HCT116 (cell line): ENCODE results near the gene GTF3C1. TPM values are rescaled to one million over a fixed set of nuclear protein-coding genes. Genes with fewer than 3 reads are reported as not detected.

ENCODE experiments used
- ATAC-seq: fragments of 200-7000 bp; cut with Tn5 transposase; 2 replicates; pipeline ENCODE4 v1.9.1; 2020; ENCODE audit warnings: mild to moderate bottlenecking, moderate library complexity
- BruUV-seq: library from RNA; stranded (reverse); fragments of 400-500 nt; replicated peaks from 2 replicates; lab custom pipeline; 2021; lab: Mats Ljungman, UMichigan
- CTCF ChIA-PET: fragments of 300-600 bp; sonication (Branson Sonifier 250); formaldehyde crosslinking; loops from one replicate; lab custom pipeline; 2021; ENCODE audit warnings: antibody characterized with exemption; lab: Charles Lee
- POLR2A ChIA-PET: fragments of 300-600, 350-600 bp; sonication (Branson Sonifier 250); formaldehyde crosslinking; loops from one replicate; lab custom pipeline; 2021; ENCODE audit warnings: antibody characterized with exemption; lab: Charles Lee
- RAD21 ChIA-PET, 2 experiments: fragments of 300-600 bp; sonication (Branson Sonifier 250); formaldehyde crosslinking; loops; one replicate each; lab custom pipeline; 2023; ENCODE audit warnings: low total read pairs in 2 of 2; ENCODE audit not compliant: uncharacterized antibody in 2 of 2, unreplicated experiment in 2 of 2, low non-redundant PET in 1 of 2; lab: Charles Lee
- DNase-seq: peaks from one replicate; pipeline ENCODE4 v3.0.0-alpha.2; 2010; ENCODE audit warnings: low read depth, low spot score
- H2AFZ ChIP-seq: fragments of 200-600 bp; shearing (Covaris generic), sonication (generic); 2 replicates; pipeline ENCODE4 v1.6.1; 2017; ENCODE audit warnings: low read depth, mixed run types, mixed read lengths, antibody characterized with exemption, low read length; ENCODE audit not compliant: poor library complexity, severe bottlenecking
- H3K27ac ChIP-seq: 2 replicates; pipeline ENCODE4 v1.5.1; 2012; ENCODE audit warnings: low read depth, low read length
- H3K27me3 ChIP-seq: fragments of 200-600 bp; sonication (generic); 2 replicates; pipeline ENCODE4 v1.6.1; 2016; ENCODE audit warnings: mixed run types, low read length, mixed read lengths; ENCODE audit not compliant: insufficient read depth
- H3K36me3 ChIP-seq, 2 experiments: fragments of 200-500 bp in 1 of 2; fragments of 200-600 bp in 1 of 2; sonication (Bioruptor generic) in 1 of 2; sonication (generic) in 1 of 2; 2 replicates each; pipeline versions ENCODE4 v1.5.1 to v1.6.1; 2014 to 2016; ENCODE audit warnings: low read length in 2 of 2, inconsistent platforms in 1 of 2, mixed read lengths in 1 of 2, mixed run types in 1 of 2; ENCODE audit not compliant: insufficient read depth in 2 of 2, control insufficient read depth in 1 of 2
- H3K4me1 ChIP-seq, 2 experiments: fragments of 200-600 bp in 1 of 2; sonication (generic) in 1 of 2; 2 replicates each; pipeline versions ENCODE4 v1.5.1 to v1.6.1; 2012 to 2017; ENCODE audit warnings: low read length in 2 of 2, inconsistent platforms in 1 of 2, mild to moderate bottlenecking in 1 of 2, mixed read lengths in 1 of 2, mixed run types in 1 of 2, moderate library complexity in 1 of 2; ENCODE audit not compliant: insufficient read depth in 2 of 2, control insufficient read depth in 1 of 2
- H3K4me2 ChIP-seq: fragments of 200-600 bp; sonication (generic); 2 replicates; pipeline ENCODE4 v1.6.1; 2017; ENCODE audit warnings: mixed run types, low read length, mixed read lengths
- H3K4me3 ChIP-seq, 2 experiments: fragments of 200-600 bp in 1 of 2; sonication (generic) in 1 of 2; replicated peaks in 1 of 2; 2 replicates each; pipeline ENCODE4 v1.5.1; 2011 to 2016; ENCODE audit warnings: low read length in 2 of 2, control low read depth in 1 of 2, low read depth in 1 of 2, mild to moderate bottlenecking in 1 of 2, mixed read lengths in 1 of 2, mixed run types in 1 of 2
- H3K79me2 ChIP-seq: fragments of 200-600 bp; sonication (generic); 2 replicates; pipeline ENCODE4 v1.6.1; 2017; ENCODE audit warnings: mild to moderate bottlenecking, mixed run types, low read length, moderate library complexity, mixed read lengths; ENCODE audit not compliant: insufficient read depth
- H3K9ac ChIP-seq: fragments of 200-600 bp; sonication (generic); 2 replicates; pipeline ENCODE4 v1.6.1; 2016; ENCODE audit warnings: low read length, mixed read lengths
- H3K9me2 ChIP-seq: fragments of 200-600 bp; sonication (generic), shearing (Covaris generic); 2 replicates; pipeline ENCODE4 v1.6.1; 2017; ENCODE audit warnings: mixed run types, mild to moderate bottlenecking, moderate library complexity; ENCODE audit not compliant: insufficient read depth
- H3K9me3 ChIP-seq, 2 experiments: fragments of 200-500 bp in 1 of 2; fragments of 200-600 bp in 1 of 2; sonication (Bioruptor generic) in 1 of 2; sonication (generic) in 1 of 2; 2 replicates each; pipeline ENCODE4 v1.6.1; 2014 to 2017; ENCODE audit warnings: low read length in 2 of 2, mixed read lengths in 2 of 2, inconsistent platforms in 1 of 2, low read depth in 1 of 2, mild to moderate bottlenecking in 1 of 2, mixed run types in 1 of 2, moderate library complexity in 1 of 2; ENCODE audit not compliant: control insufficient read depth in 1 of 2, insufficient read depth in 1 of 2
- H4K20me1 ChIP-seq: fragments of 200-600 bp; sonication (generic), shearing (Covaris generic); 2 replicates; pipeline ENCODE4 v1.6.1; 2017; ENCODE audit warnings: mixed run types, mild to moderate bottlenecking, moderate library complexity; ENCODE audit not compliant: insufficient read depth
- CBX3 ChIP-seq: IDR thresholded peaks from 2 replicates; pipeline ENCODE4 v1.6.1; 2012; ENCODE audit warnings: low read depth
- CEBPB ChIP-seq: IDR thresholded peaks from 2 replicates; pipeline ENCODE4 v1.6.1; 2012; ENCODE audit warnings: low read depth
- EGR1 ChIP-seq: IDR thresholded peaks from 2 replicates; pipeline ENCODE4 v1.6.1; 2012; ENCODE audit warnings: low read depth
- ELF1 ChIP-seq: IDR thresholded peaks from 2 replicates; pipeline ENCODE4 v1.6.1; 2012; ENCODE audit warnings: low read depth, borderline replicate concordance
- FOSL1 ChIP-seq: IDR thresholded peaks from 2 replicates; pipeline ENCODE4 v1.6.1; 2012; ENCODE audit warnings: low read depth
- JUND ChIP-seq: IDR thresholded peaks from 2 replicates; pipeline ENCODE4 v1.6.1; 2012
- POLR2AphosphoS5 ChIP-seq: IDR thresholded peaks from 2 replicates; pipeline ENCODE4 v1.6.1; 2011; ENCODE audit warnings: mild to moderate bottlenecking, low read depth, low read length, moderate library complexity
- RAD21 ChIP-seq: IDR thresholded peaks from 2 replicates; pipeline ENCODE4 v1.6.1; 2012; ENCODE audit warnings: low read depth, mild to moderate bottlenecking
- SIN3A ChIP-seq: IDR thresholded peaks from 2 replicates; pipeline ENCODE4 v1.6.1; 2012; ENCODE audit warnings: low read depth
- YY1 ChIP-seq: IDR thresholded peaks from 2 replicates; pipeline ENCODE4 v1.6.1; 2011; ENCODE audit warnings: low read length, low read depth, moderate library complexity, mild to moderate bottlenecking; ENCODE audit not compliant: insufficient replicate concordance; ENCODE audit errors: extremely low read depth
- ZNF274 ChIP-seq: fragments of 200-500 bp; sonication (Bioruptor generic); IDR thresholded peaks from 2 replicates; pipeline ENCODE4 v1.6.1; 2014; ENCODE audit warnings: mild to moderate bottlenecking, low read depth, low read length, inconsistent platforms
- intact Hi-C: fragments of 100-400 bp; cut with micrococcal nuclease; formaldehyde crosslinking; loops from 2 replicates; pipeline ENCODE4 v1.10.0; 2022
- total RNA-seq: library from RNA; stranded (reverse); gene quantifications from one replicate; pipeline ENCODE4 v1.2.1, GENCODE V29; 2021; ENCODE audit not compliant: unreplicated experiment
- TF ChIP-seq, protein P1 (sequence below), 3 experiments: fragments of 200-600 bp in 1 of 3; sonication (generic) in 1 of 3; IDR thresholded peaks in 2 of 3; conservative IDR thresholded peaks in 1 of 3; 2 replicates each; pipeline ENCODE4 v1.5.1; 2012 to 2017; ENCODE audit warnings: low read depth in 2 of 3, low read length in 2 of 3, antibody characterized with exemption in 1 of 3, borderline replicate concordance in 1 of 3, control low read depth in 1 of 3, mild to moderate bottlenecking in 1 of 3, mixed read lengths in 1 of 3, mixed run types in 1 of 3, moderate library complexity in 1 of 3; ENCODE audit not compliant: insufficient read depth in 1 of 3
- TF ChIP-seq, protein P2 (sequence below): IDR thresholded peaks from 2 replicates; pipeline ENCODE4 v1.6.1; 2012
- TF ChIP-seq, protein P3 (sequence below): IDR thresholded peaks from 2 replicates; pipeline ENCODE4 v1.6.1; 2012

GTF3C1 gene
- total RNA-seq, 1 experiment from 2014 or later: 97.5 TPM

DNA sequence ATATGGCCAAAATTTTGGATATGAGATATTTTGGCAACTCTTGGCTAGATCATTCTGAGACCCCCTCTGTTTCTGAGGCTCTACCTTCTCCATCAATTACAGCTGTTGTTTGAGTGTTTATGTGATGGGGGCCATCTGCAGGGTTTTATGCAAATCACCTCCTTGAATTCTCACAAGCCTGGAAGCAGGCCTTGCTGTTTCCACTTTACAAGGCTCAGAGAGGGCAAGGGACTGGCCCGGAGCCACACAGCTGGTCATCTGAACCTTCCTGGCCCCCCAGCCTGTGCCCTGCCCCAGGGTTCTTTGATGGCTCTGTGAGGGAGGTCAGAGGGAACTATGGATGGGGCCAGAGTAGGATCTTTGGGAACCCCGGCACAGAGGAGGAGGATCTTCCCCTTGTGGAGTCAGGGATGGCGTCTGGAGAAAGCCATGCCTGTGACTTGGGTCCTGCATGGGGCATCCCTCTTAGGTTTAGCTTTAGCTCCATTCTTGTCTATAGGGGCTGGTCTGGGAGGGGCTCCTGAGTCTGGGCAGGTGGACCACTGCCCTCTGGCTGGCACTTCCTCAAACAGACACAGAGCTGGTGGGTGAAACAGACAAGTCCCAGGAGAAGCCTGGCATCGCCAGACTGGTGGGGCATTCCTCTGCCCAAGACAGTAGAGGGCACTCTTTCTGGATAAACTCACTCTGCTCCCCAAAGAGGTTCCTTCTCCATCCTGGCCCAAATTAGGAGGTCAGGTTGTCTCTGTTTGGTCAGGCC is 121.5 kb downstream of the GTF3C1 start:
- no peaks in the 10 kb centered on the region for H3K79me2 ChIP-seq
- ATAC-seq: peak; percentile 71
- H4K20me1 ChIP-seq: no peaks in the 10 kb centered on the region
- H3K4me3 ChIP-seq: no peak overlapping the region
- H3K36me3 ChIP-seq: no peaks in the 10 kb centered on the region
- no peak for DNase-seq
- H3K9ac ChIP-seq: no peak overlapping the region
- H3K9me2 ChIP-seq: no peaks in the 10 kb centered on the region
- POLR2A ChIA-PET: no interaction called here
- CTCF ChIA-PET: interaction anchor here (1.3 to 1.4 kb wide), 2 partner anchors 21 to 60 kb away, joined by 3 read pairs; no protein-coding TSS in a partner anchor
- no peak overlapping the region for H3K4me2 ChIP-seq
- peaks cover 2 to 27% of the 10 kb centered on the region in 2 experiments; a peak in 3 of 4 replicates for H3K4me1 ChIP-seq
- H2AFZ ChIP-seq: no peak overlapping the region
- TF ChIP-seq, protein P1, sequence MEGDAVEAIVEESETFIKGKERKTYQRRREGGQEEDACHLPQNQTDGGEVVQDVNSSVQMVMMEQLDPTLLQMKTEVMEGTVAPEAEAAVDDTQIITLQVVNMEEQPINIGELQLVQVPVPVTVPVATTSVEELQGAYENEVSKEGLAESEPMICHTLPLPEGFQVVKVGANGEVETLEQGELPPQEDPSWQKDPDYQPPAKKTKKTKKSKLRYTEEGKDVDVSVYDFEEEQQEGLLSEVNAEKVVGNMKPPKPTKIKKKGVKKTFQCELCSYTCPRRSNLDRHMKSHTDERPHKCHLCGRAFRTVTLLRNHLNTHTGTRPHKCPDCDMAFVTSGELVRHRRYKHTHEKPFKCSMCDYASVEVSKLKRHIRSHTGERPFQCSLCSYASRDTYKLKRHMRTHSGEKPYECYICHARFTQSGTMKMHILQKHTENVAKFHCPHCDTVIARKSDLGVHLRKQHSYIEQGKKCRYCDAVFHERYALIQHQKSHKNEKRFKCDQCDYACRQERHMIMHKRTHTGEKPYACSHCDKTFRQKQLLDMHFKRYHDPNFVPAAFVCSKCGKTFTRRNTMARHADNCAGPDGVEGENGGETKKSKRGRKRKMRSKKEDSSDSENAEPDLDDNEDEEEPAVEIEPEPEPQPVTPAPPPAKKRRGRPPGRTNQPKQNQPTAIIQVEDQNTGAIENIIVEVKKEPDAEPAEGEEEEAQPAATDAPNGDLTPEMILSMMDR (IDR thresholded peaks at IDR 0.05 in 2 of 3, conservative IDR thresholded peaks at IDR 0.05 in 1 of 3; ENCODE audit: borderline replicate concordance in 1 of 3, insufficient read depth in 1 of 3, low read depth in 2 of 3, low read length in 2 of 3): peak; percentile 18 to 40 (median 40); a peak in 4 of 6 replicates
- TF ChIP-seq FOSL1 (no peak), CEBPB (no peak), RAD21 (peak; percentile 20; the same call in 1 of the 2 replicates), SIN3A (no peak)
- H3K9me3 ChIP-seq: peaks cover 0 to 2% of the 10 kb centered on the region in 2 experiments; a peak in 1 of 4 replicates
- intact Hi-C loops: no loop called here
- RAD21 ChIA-PET: no interaction called here
- H3K27me3 ChIP-seq: no peaks in the 10 kb centered on the region
- no peak overlapping the region for H3K27ac ChIP-seq
- no TSS peak for BruUV-seq

DNA sequence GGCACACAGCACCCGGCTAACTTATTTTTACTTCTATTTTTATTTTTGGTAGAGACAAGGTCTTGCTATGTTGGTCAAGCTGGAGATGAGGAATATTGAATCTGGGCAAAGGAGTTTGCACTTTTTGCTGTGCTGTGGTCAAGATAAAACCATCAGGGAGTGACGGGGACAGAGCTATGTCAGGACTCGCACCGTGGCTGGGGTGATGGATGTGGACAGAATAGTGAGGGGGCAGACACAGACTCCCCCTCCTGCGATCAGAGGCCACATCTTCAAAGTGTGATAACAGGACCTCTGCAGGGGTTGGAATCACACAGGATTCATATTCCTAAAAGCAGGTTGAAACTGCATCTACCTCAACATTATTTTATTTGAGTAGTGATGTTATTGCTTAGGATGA is 122.2 kb downstream of the GTF3C1 start:
- H4K20me1 ChIP-seq: no peaks in the 10 kb centered on the region
- H2AFZ ChIP-seq: no peak overlapping the region
- ChIA-PET POLR2A (interaction anchor here (1.0 kb wide), 1 partner anchor 224 kb away, joined by 4 read pairs; the partner anchor contains the start of gene KDM8), RAD21 (no interaction called here), CTCF (interaction anchor here (1.3 to 1.4 kb wide), 2 partner anchors 21 to 60 kb away, joined by 3 read pairs; no protein-coding TSS in a partner anchor)
- no peak for DNase-seq
- no peak overlapping the region for H3K9ac ChIP-seq
- intact Hi-C loops: no loop called here
- H3K27ac ChIP-seq: no peak overlapping the region
- peaks cover 0 to 9% of the 10 kb centered on the region in 2 experiments; a peak in 1 of 4 replicates for H3K9me3 ChIP-seq
- no peak overlapping the region for H3K4me2 ChIP-seq
- no peaks in the 10 kb centered on the region for H3K9me2 ChIP-seq
- ATAC-seq: no peak
- no peak overlapping the region; a peak in 1 of 4 replicates for H3K4me3 ChIP-seq
- BruUV-seq: TSS peak; percentile 90
- H3K27me3 ChIP-seq: no peaks in the 10 kb centered on the region
- H3K36me3 ChIP-seq: no peaks in the 10 kb centered on the region
- no peaks in the 10 kb centered on the region for H3K79me2 ChIP-seq
- peaks cover 2 to 20% of the 10 kb centered on the region in 2 experiments; a peak in 3 of 4 replicates for H3K4me1 ChIP-seq
- TF ChIP-seq, protein P2, sequence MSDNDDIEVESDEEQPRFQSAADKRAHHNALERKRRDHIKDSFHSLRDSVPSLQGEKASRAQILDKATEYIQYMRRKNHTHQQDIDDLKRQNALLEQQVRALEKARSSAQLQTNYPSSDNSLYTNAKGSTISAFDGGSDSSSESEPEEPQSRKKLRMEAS: no peak
- TF ChIP-seq, protein P3, sequence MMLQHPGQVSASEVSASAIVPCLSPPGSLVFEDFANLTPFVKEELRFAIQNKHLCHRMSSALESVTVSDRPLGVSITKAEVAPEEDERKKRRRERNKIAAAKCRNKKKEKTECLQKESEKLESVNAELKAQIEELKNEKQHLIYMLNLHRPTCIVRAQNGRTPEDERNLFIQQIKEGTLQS: no peak
- TF ChIP-seq FOSL1 (no peak), ELF1 (no peak), POLR2AphosphoS5 (no peak), SIN3A (no peak), CBX3 (no peak), EGR1 (no peak), YY1 (no peak), CEBPB (no peak), ZNF274 (no peak), JUND (no peak)
- TF ChIP-seq, protein P1 (IDR thresholded peaks at IDR 0.05 in 2 of 3, conservative IDR thresholded peaks at IDR 0.05 in 1 of 3; ENCODE audit: borderline replicate concordance in 1 of 3, insufficient read depth in 1 of 3, low read depth in 2 of 3, low read length in 2 of 3): no peak
